HG02678 (cell line): ENCODE measurements around the gene FRS2.
"Not testable (repeated sequence)": the region's sequence is repeated elsewhere in the genome, so short reads cannot be mapped to it uniquely, and the experiment has no call there.

Experiments used
- ATAC-seq: cut with Tn5 transposase; IDR thresholded peaks from one replicate; pipeline ENCODE4 v1.9.1; 2021; ENCODE audit warnings: mild to moderate bottlenecking, moderate library complexity; ENCODE audit not compliant: unreplicated experiment

The FRS2 gene

DNA sequence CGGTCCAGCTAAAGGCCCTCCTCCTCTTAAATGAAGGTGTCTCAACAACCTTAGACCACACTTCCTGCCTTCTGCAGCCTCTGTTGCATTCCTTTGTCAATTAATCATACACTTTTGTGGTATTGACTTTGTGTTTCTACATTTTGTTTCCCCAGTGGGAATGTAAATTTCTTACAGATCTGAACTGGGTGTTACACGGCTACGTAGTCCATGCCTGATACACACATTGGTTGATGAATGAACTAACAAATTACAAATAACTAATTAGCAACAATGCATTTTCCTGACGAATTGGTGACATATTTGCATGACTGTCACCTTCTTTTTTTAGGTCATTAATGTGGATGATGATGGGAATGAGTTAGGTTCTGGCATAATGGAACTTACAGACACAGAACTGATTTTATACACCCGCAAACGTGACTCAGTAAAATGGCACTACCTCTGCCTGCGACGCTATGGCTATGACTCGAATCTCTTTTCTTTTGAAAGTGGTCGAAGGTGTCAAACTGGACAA, 99.9 kb downstream of the FRS2 start:
- ATAC-seq = no peak

- peak; percentile 81 for ATAC-seq
These were observed 100.6 kb downstream of the FRS2 start for GRCh38 chr12:69570545-69571399.

GRCh38 chr12:69575346-69575745, 105.2 kb downstream of the FRS2 start:
- no peak for ATAC-seq

DNA sequence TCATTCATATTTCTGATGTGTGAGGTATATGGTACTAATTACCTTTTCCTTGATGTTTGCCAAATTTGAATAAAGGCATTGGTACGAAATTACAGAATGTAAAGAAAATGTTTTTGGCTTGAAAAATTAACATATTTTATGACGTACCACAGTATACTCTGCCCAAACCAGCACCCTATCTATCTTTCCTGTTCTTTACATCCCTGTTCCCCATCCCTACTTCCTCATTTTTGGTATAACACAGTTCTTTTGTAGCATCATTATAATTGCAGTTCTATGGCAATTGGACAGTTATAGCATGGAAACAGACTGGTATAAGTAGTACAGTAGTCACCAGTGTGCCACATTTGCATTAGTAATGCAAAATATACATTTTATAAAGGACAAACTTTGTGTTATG, 108.1 kb downstream of the FRS2 start:
- ATAC-seq = no peak

DNA sequence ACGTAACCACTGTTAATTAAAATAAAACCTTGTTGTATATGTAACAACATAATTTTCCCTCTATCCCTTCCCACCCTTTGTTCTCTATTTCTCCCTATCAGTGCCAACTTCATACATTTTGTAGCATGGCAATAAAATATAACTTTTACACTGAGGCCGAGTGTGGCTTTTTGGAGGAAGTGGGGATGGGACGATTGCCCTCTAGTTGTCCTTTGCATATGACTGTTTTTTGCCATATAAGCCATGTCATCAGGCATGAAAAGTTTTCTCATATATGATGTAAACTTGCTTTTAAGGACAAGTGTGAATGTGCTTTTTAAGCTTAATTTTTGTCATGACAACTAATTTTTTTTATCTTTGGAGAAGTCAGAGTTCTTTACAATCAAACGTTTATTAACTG, 108.8 kb downstream of the FRS2 start:
- no peak for ATAC-seq

- ATAC-seq = no peak
These were observed 109.9 kb downstream of the FRS2 start for GRCh38 chr12:69580074-69580473.

- ATAC-seq = no peak
These were observed 113.0 kb downstream of the FRS2 start for GRCh38 chr12:69583203-69583602.

DNA sequence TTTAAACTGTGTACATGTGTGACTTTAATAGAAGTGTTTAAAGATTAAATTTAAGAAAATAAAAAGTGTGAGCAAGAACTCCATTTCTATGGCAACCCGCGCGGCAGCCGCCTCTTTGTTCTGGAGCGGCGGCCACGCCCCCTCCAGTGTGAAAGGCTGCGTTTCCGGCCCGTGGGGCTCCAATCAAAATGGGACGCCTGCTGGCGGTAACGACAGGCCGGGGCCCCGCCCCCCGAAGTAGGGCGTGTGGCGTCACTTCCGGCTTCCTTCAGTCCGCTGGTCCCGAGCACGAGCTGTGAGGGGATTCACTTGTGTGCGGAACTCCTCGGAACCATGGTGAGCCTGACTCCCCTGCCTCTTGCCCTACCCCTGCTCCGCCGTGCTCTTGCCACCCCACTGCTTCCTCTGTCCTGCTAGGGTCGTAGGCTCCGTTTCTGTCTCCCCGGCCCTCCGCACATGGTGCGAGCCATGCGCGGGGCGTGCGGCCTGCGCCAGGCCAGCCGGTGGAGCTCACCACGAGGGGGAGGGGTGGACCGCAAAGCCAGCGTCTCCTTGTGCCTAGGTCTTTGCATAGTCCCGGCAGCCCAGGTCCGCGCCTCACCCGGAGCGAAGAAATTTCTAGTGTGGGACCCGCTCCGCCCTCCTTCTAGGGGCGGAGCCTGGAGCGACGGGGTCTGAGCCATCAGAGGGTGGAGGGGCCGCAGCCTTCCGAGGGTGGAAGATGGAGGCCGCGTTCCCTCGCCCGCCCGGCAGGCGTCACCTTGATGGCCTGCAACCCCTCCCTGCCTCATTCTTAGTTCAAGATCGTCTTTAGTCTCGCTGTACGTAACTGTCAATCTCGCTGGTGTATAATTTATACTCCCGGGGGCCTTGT, 115.2 kb downstream of the FRS2 start, which contains the start of gene CCT2:
Gene CCT2 (plus strand): TSS at position 271 of the 874 bp plus-strand sequence. CDS start 63 bp downstream, at position 334.
- peak; percentile 97 for ATAC-seq

DNA sequence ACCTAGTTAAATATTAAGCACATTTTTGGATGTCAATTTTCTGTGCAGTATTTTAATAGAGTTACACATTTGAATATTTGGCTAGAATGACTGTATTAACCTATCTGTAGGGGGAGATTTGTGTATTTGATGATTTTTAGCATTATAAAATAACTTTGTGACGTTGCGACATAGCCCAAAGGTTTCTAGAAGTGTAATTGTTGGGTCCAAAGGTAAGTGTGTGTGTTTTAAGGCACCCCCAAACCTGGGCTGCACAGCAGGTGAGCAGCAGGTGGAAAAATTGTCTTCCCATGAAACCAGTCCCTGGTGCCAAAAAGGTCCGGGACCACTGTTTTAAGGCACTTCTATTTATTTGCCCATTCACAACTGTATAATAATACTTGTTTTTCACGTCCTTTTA, 118.3 kb downstream of the FRS2 start:
- no peak for ATAC-seq

GRCh38 chr12:69589082-69589481, 118.9 kb downstream of the FRS2 start:
- no peak for ATAC-seq

- no peak for ATAC-seq
These were observed 125.5 kb downstream of the FRS2 start for GRCh38 chr12:69595689-69596088.

- no peak for ATAC-seq
These were observed 128.1 kb downstream of the FRS2 start for GRCh38 chr12:69598174-69598753.

GRCh38 chr12:69600804-69601203, 130.6 kb downstream of the FRS2 start:
- ATAC-seq = no peak

GRCh38 chr12:69601962-69602685, 131.9 kb downstream of the FRS2 start:
- ATAC-seq = no peak

GRCh38 chr12:69602954-69603353, 132.8 kb downstream of the FRS2 start:
- no peak for ATAC-seq

GRCh38 chr12:69603556-69603955, 133.4 kb downstream of the FRS2 start:
- ATAC-seq = not testable (repeated sequence)

DNA sequence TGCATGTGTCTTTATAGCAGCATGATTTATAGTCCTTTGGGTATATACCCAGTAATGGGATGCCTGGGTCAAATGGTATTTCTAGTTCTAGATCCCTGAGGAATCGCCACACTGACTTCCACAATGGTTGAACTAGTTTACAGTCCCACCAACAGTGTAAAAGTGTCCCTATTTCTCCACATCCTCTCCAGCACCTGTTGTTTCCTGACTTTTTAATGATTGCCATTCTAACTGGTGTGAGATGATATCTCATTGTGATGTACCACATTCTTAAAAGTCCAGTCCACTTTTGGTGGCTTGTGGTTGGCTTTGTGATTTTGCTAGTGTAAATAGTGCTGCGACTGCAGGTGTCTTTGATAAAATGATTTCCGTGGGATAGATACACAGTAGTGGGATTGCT, 134.1 kb downstream of the FRS2 start:
- not testable (repeated sequence) for ATAC-seq

- no peak for ATAC-seq
These were observed 137.9 kb downstream of the FRS2 start for GRCh38 chr12:69608114-69608513.

DNA sequence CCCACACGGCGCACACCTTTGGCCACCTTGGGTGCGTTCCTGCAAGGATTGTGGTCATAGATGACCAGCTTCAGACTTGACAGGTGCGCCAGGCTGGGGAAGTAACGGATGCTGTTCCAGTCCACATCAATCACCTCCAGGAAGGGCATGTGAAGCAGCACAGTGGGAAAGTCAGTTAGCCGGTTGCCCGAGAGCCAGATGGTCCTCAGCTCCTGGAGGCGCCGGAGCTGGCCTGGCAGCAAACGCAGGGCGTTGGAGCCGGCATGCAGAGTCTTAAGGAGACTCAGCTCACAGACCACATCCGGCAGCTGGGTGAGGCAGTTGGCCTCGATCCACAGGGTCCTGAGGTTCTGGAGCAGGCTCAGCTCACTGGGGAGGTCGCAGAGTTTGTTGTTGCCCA, 139.9 kb downstream of the FRS2 start:
- no peak for ATAC-seq

- ATAC-seq = no peak
These were observed 140.5 kb downstream of the FRS2 start, which contains the start of gene LRRC10 for GRCh38 chr12:69610729-69611128. Gene LRRC10, minus strand, starts transcription at chr12:69610907. Its CDS starts 69 bp downstream, at chr12:69610838.
